ENCODE data around the gene ZNF141. TPM values are rescaled to one million over a fixed set of nuclear protein-coding genes. Genes with fewer than 3 reads are reported as not detected.

ZNF141 gene
- total RNA-seq, 1 experiment from 2014 or later, result 0.17 TPM

DNA sequence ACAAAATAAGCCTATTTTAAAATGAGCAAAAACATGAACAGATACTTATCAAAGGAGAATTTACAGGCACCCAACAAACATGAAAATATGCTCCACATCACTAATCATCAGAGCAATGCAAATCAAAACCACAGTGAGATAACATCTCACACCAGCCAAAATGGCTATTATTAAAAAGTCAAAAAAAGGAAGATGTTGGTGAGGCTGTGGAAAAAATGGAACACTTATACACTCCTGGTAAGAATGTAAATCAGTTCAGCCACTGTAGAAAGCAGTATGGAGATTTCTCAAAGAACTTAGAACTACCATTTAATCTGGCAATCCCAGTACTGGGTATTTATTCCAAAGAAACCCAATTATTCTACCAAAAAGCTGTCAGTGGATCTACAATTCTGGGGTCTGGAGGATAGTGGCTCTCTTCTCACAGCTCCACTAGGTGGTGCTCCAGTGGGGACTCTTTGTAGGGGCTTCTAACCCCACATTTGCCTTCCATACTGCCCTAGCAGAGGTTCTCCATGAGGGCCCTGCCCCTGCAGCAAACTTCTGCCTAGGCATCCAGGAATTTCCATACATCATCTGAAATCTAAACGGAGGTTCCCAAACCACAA is 23.2 kb upstream of the ZNF141 start:
- intact Hi-C loops (cut with micrococcal nuclease), result no loop called here
- Histone ChIP-seq H4K20me1 (ENCODE audit: insufficient read depth) (no peaks in the 10 kb centered on the region), H3K4me3 (replicated peaks in 1 of 2; ENCODE audit: low read depth in 1 of 2, low read length in 2 of 2) (no peak overlapping the region), H3K27me3 (ENCODE audit: insufficient read depth, low read length) (no peaks in the 10 kb centered on the region), H3K4me2 (ENCODE audit: low read length) (no peak overlapping the region), H3K27ac (ENCODE audit: low read depth, low read length) (no peak overlapping the region), H3K79me2 (ENCODE audit: insufficient read depth, low read length) (no peaks in the 10 kb centered on the region), H3K9me3 (ENCODE audit: control insufficient read depth in 1 of 2, insufficient read depth in 1 of 2, low read depth in 1 of 2, low read length in 2 of 2) (peaks cover 5 to 7% of the 10 kb centered on the region in 2 experiments; a peak in 2 of 4 replicates), H3K9ac (ENCODE audit: low read length) (no peak overlapping the region), H3K9me2 (ENCODE audit: insufficient read depth) (no peaks in the 10 kb centered on the region), H2AFZ (ENCODE audit: low read depth, low read length, poor library complexity, severe bottlenecking) (no peak overlapping the region), H3K4me1 (ENCODE audit: control insufficient read depth in 1 of 2, insufficient read depth in 2 of 2, low read length in 2 of 2) (no peaks in the 10 kb centered on the region), H3K36me3 (ENCODE audit: control insufficient read depth in 1 of 2, insufficient read depth in 2 of 2, low read length in 2 of 2) (no peaks in the 10 kb centered on the region)
- RAD21 ChIA-PET (ENCODE audit: low non-redundant PET in 1 of 2, low total read pairs in 2 of 2, uncharacterized antibody in 2 of 2, unreplicated experiment in 2 of 2), result no interaction called here
- CTCF ChIA-PET, result no interaction called here
- BruUV-seq (replicated peaks), result no TSS peak
- no peak for ATAC-seq
- POLR2A ChIA-PET, result no interaction called here
- TF ChIP-seq EGR1 (IDR thresholded peaks at IDR 0.05; ENCODE audit: low read depth), result no peak
- no peak for TF ChIP-seq ATF3 (IDR thresholded peaks at IDR 0.05)
- DNase-seq (ENCODE audit: low read depth, low spot score), result no peak

DNA sequence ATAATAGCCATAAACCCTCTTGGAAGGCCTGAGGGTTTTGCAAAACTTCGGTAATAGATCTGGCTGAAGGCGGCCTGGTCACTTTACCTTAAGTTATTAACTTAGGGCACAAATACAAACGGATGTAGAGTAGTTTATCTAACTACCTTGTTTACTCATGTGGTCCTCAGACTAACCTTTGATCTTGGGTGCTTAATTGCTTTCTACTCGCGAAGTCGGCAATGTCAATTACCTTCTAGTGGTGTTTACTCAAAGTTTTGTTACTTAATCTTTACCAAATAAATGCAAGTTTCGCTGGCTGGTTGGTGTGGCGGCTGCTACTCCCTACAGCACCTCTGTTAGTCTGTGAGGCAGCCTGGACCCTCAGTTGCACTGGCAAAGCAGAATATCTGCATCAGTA is 8.9 kb upstream of the ZNF141 start:
- no TSS peak for BruUV-seq (replicated peaks)
- Histone ChIP-seq H3K4me1 (ENCODE audit: control insufficient read depth in 1 of 2, insufficient read depth in 2 of 2, low read length in 2 of 2) (no peaks in the 10 kb centered on the region), H3K27ac (ENCODE audit: low read depth, low read length) (no peak overlapping the region), H3K9me2 (ENCODE audit: insufficient read depth) (no peaks in the 10 kb centered on the region), H3K4me3 (replicated peaks in 1 of 2; ENCODE audit: low read depth in 1 of 2, low read length in 2 of 2) (no peak overlapping the region), H3K9ac (ENCODE audit: low read length) (no peak overlapping the region), H3K36me3 (ENCODE audit: control insufficient read depth in 1 of 2, insufficient read depth in 2 of 2, low read length in 2 of 2) (no peaks in the 10 kb centered on the region), H3K9me3 (ENCODE audit: control insufficient read depth in 1 of 2, insufficient read depth in 1 of 2, low read depth in 1 of 2, low read length in 2 of 2) (peaks cover 5 to 8% of the 10 kb centered on the region in 2 experiments; a peak in 2 of 4 replicates), H3K4me2 (ENCODE audit: low read length) (no peak overlapping the region), H2AFZ (ENCODE audit: low read depth, low read length, poor library complexity, severe bottlenecking) (no peak overlapping the region), H3K27me3 (ENCODE audit: insufficient read depth, low read length) (no peaks in the 10 kb centered on the region), H3K79me2 (ENCODE audit: insufficient read depth, low read length) (no peaks in the 10 kb centered on the region), H4K20me1 (ENCODE audit: insufficient read depth) (no peaks in the 10 kb centered on the region)
- RAD21 ChIA-PET (ENCODE audit: low non-redundant PET in 1 of 2, low total read pairs in 2 of 2, uncharacterized antibody in 2 of 2, unreplicated experiment in 2 of 2), result no interaction called here
- POLR2A ChIA-PET, result no interaction called here
- intact Hi-C loops (cut with micrococcal nuclease), result no loop called here
- DNase-seq (ENCODE audit: low read depth, low spot score) (no peak), ATAC-seq (no peak)
- CTCF ChIA-PET, result no interaction called here
- TF ChIP-seq POLR2A (IDR thresholded peaks at IDR 0.05; ENCODE audit: borderline replicate concordance, extremely low read depth, insufficient read depth, insufficient read length) (no peak), ATF3 (IDR thresholded peaks at IDR 0.05) (no peak), RAD21 (IDR thresholded peaks at IDR 0.05; ENCODE audit: low read depth) (no peak), CEBPB (IDR thresholded peaks at IDR 0.05; ENCODE audit: low read depth) (no peak), SRF (IDR thresholded peaks at IDR 0.05; ENCODE audit: low read depth) (no peak), JUND (IDR thresholded peaks at IDR 0.05) (no peak), TCF7L2 (IDR thresholded peaks at IDR 0.05; ENCODE audit: borderline replicate concordance, extremely low read depth, insufficient read depth, insufficient read length) (no peak), YY1 (IDR thresholded peaks at IDR 0.05; ENCODE audit: extremely low read depth, insufficient replicate concordance, low read depth, low read length) (no peak), CBX3 (IDR thresholded peaks at IDR 0.05; ENCODE audit: low read depth) (no peak), ZFX (IDR thresholded peaks at IDR 0.05) (no peak), EZH2phosphoT487 (IDR thresholded peaks at IDR 0.05; ENCODE audit: borderline replicate concordance) (no peak), SIN3A (IDR thresholded peaks at IDR 0.05; ENCODE audit: low read depth) (no peak), SP1 (IDR thresholded peaks at IDR 0.05; ENCODE audit: low read depth) (no peak), ELF1 (IDR thresholded peaks at IDR 0.05; ENCODE audit: borderline replicate concordance, low read depth) (no peak)
- TF ChIP-seq, protein P1, sequence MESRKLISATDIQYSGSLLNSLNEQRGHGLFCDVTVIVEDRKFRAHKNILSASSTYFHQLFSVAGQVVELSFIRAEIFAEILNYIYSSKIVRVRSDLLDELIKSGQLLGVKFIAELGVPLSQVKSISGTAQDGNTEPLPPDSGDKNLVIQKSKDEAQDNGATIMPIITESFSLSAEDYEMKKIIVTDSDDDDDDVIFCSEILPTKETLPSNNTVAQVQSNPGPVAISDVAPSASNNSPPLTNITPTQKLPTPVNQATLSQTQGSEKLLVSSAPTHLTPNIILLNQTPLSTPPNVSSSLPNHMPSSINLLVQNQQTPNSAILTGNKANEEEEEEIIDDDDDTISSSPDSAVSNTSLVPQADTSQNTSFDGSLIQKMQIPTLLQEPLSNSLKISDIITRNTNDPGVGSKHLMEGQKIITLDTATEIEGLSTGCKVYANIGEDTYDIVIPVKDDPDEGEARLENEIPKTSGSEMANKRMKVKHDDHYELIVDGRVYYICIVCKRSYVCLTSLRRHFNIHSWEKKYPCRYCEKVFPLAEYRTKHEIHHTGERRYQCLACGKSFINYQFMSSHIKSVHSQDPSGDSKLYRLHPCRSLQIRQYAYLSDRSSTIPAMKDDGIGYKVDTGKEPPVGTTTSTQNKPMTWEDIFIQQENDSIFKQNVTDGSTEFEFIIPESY (IDR thresholded peaks at IDR 0.05; ENCODE audit: extremely low read depth, insufficient replicate concordance, low read length), result no peak
- TF ChIP-seq, protein P2, sequence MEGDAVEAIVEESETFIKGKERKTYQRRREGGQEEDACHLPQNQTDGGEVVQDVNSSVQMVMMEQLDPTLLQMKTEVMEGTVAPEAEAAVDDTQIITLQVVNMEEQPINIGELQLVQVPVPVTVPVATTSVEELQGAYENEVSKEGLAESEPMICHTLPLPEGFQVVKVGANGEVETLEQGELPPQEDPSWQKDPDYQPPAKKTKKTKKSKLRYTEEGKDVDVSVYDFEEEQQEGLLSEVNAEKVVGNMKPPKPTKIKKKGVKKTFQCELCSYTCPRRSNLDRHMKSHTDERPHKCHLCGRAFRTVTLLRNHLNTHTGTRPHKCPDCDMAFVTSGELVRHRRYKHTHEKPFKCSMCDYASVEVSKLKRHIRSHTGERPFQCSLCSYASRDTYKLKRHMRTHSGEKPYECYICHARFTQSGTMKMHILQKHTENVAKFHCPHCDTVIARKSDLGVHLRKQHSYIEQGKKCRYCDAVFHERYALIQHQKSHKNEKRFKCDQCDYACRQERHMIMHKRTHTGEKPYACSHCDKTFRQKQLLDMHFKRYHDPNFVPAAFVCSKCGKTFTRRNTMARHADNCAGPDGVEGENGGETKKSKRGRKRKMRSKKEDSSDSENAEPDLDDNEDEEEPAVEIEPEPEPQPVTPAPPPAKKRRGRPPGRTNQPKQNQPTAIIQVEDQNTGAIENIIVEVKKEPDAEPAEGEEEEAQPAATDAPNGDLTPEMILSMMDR (IDR thresholded peaks at IDR 0.05 in 2 of 3, conservative IDR thresholded peaks at IDR 0.05 in 1 of 3; ENCODE audit: borderline replicate concordance in 1 of 3, insufficient read depth in 1 of 3, low read depth in 2 of 3, low read length in 2 of 3), result no peak
- TF ChIP-seq, protein P3, sequence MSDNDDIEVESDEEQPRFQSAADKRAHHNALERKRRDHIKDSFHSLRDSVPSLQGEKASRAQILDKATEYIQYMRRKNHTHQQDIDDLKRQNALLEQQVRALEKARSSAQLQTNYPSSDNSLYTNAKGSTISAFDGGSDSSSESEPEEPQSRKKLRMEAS (IDR thresholded peaks at IDR 0.05), result no peak
